ENCODE data around the gene ZCCHC14.
"Not testable (repeated sequence)": the region's sequence is repeated elsewhere in the genome, so short reads cannot be mapped to it uniquely, and the experiment has no call there.

The ZCCHC14 gene

DNA sequence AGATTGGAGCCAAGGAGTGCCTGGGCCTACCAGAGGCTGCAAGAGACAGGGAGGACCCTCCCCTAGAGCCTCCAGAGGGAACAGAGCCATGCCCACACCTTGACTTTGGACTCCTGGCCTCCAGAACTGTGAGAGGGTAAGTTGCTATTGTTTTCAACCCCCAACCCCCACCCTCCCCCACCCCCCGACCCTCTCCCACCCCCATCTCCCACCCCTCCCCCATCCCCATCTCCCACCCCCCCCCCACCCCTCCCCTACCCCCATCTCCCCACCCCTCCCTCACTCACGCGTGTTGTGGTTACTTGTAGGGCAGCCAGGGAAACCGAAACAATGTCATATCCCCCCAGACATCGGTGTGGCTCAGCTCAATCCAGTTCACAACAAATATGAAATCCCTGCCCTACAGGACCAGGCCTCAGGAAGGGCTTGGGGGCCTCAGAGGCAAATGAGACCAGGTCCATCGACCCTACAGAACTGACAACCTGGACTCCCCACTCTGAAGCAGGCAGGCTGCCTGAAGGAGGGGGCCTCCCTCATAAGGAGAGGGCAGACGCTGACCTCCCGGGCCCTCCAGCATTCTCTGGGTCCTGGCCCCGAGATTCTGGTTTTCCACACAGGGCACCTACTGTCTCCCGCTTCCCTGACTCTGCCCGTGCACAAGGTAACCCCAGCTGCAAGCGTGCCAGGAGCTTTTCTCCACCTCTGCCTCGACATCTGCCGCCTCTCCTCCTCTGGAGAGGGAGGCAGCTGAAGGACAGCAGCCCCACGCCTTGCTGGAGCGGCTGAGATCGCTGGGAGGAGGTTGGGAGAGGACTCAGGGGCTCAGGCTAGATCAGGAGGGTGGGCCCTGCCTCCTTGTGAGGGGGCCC, 3.0 kb upstream of the ZCCHC14 start:
- no peak for DNase-seq

- no peak for DNase-seq
Measured at GRCh38 chr16:87493608-87494280, 920 bp upstream of the ZCCHC14 start.

- DNase-seq: no peak
Measured at GRCh38 chr16:87492291-87492630, 563 bp downstream of the ZCCHC14 start.

- no peak for DNase-seq
Measured at GRCh38 chr16:87491522-87492290, 1.1 kb downstream of the ZCCHC14 start.

DNA sequence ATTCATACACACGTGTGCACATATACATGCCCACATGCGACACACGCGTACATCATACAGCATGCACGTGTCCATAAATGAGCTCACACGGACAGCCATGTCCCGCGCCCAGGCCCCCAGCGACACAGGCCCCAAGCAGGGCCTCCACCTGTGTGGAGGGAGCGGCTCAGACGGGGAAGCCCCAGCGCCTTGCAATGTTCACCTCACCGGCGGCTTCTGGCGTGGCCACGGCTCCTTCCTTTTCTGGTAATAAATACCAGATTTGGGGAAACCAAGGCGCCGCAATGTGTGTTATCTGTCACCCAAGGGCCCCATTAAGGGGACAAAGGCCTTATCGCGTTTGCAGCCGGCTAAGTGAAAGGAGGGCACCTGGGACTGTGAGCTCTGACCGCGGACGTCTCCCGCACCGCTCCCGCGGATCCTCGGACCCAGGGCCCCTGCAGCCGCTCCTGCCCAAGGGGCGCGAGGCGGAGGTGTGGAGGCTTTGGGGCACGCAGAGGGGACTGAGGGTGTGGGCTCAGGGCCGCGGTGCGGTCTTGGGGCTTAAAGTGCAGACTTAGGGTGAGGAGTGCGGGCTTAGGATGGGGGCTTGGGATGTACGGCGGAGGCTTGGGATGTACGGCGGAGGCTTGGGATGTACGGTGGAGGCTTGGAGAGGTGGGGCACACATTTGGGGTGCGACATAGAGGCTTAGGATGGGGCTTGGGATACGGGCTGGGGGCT, 1.9 kb downstream of the ZCCHC14 start:
- DNase-seq: not testable (repeated sequence)

DNA sequence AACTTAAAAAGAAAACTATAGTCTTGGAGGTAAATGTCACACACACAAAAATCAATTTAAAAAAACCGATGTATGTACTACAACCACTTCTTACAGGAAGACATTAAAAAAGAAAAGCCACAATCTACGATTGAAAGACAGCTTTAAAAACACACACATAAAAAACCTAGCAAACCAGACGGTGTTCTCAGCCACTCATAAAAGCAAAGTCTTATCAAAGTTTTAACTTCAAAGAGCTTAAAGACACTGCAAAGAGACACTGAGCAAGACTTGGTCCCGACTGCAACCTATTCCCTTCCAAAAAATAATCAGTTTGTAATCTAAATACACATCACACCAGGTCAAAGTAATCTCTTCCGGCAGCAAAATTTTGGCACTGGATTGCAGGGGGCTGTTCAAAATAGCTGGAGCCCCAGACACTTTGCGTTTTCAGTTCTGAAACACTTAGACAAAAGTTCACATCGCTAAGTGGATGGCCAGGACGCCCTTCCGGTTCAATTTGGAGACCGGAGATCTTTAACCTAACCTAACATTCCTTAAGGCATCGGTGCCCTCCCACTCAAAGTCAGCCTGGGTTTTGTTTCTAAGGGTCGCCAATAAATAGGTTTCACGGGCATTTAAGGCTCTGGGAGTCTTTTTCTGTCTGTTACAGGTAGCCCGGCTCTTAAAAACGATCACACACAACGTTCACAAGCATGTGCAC, 2.6 kb downstream of the ZCCHC14 start:
- no peak for DNase-seq

DNA sequence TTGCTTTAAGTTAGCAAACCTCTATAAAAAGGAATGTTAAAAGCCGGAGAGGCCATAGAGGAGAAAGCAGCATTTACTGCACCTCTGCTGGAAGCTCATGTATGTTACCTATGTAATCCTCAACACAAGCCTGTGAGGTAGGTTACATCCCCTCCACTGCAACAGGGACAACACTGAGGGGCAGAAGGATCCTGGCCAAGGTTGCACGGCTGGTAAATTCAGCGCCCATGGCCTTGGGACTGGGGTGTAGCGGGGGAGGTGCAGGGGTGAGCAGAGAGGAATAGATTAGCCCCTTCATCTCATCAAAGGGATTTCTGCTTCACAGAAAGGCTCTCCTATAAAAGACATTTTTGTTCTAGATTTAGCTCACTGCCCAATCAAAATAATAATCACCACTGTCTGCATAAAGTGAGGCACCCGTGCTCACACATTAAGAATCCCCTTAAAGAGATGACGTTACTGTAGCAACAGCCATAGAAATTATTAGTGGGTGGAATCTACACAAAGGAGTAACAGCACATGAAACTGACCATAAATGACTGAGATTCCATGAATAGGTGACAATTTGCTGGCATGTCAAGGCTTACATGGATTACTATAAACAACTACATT, 3.3 kb downstream of the ZCCHC14 start:
- DNase-seq: no peak

DNA sequence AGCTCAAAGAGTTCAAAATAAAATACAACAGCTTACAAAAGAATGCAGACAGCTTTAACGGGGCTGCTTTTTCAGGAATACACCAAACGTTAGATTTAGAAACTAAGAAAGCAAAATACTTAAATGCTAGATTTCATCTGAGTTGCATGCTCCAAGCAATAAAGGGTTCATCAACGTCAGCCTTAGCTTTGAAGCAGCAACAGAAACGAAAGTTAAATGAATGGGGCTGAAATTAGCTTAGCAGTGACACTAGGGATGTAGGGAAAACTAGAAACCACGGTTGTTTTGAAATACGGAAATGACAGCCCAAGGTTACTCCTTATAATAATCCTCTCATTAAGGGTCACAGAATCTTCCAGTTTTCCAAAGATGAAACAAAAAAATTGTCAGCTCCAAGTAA, 3.9 kb downstream of the ZCCHC14 start:
- DNase-seq: not testable (repeated sequence)

GRCh38 chr16:87487361-87487924, 5.4 kb downstream of the ZCCHC14 start:
- no peak for DNase-seq

GRCh38 chr16:87486713-87487247, 6.0 kb downstream of the ZCCHC14 start:
- no peak for DNase-seq

DNA sequence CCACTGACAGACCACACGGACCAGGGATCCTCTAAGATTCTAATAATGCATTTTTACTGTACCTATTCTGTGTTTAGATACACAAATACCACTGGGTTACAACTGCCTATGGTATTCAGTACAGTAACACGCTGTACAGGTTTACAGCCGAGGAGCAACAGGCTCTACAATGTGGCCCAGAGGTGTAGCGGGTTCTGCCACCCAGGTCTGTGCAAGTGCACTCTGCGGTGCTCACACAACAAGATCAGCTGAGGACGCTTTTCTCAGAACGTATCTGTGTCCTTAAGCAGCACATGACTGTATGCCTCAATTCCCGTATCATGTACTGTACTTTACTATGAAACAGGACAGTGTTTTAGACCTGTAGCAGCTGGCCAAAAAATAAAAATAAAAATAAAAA, 6.5 kb downstream of the ZCCHC14 start:
- DNase-seq: no peak

DNA sequence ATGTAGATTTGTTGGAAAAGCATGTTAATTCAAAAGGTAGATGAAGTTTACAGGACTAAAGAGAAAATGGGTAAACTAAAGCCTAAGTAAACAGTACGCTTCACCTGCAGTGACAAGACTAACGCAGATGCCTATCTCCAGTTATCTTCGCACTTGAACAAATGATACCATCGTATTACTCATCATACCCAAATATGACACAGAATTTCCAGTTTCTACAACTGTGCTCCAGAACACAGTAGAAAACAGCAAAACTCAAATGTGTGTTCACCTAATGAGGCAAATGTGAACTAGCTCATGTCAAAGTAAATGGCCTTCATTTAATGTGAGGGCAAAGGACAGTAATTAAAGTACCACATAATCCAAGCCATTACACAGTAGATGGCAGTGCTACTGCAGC, 7.0 kb downstream of the ZCCHC14 start:
- not testable (repeated sequence) for DNase-seq

- no peak for DNase-seq
Measured at GRCh38 chr16:87484487-87485331, 8.1 kb downstream of the ZCCHC14 start.

DNA sequence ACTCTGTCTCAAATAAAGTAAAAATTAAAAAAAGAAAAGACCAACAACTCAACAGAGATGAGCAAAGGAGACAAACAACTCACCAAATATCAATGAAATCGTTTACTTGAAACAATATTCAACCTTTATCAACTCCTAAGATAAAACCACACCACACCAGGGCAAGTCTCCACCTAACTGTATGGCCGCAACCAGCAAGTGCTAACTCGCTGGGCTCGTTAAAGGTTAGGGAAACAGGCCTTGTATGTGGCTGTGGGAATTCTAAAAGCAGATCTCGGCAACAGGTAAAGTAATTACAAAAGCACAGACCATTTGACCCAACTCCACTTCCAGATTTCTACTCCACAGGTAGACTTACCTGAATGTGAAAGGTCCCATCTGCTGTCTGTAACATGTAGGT, 9.3 kb downstream of the ZCCHC14 start:
- no peak for DNase-seq

GRCh38 chr16:87482670-87483069, 10.2 kb downstream of the ZCCHC14 start:
- not testable (repeated sequence) for DNase-seq

GRCh38 chr16:87482266-87482665, 10.6 kb downstream of the ZCCHC14 start:
- no peak for DNase-seq

GRCh38 chr16:87481711-87482110, 11.1 kb downstream of the ZCCHC14 start:
- not testable (repeated sequence) for DNase-seq

GRCh38 chr16:87477209-87477981, 15.4 kb downstream of the ZCCHC14 start:
- not testable (repeated sequence) for DNase-seq

DNA sequence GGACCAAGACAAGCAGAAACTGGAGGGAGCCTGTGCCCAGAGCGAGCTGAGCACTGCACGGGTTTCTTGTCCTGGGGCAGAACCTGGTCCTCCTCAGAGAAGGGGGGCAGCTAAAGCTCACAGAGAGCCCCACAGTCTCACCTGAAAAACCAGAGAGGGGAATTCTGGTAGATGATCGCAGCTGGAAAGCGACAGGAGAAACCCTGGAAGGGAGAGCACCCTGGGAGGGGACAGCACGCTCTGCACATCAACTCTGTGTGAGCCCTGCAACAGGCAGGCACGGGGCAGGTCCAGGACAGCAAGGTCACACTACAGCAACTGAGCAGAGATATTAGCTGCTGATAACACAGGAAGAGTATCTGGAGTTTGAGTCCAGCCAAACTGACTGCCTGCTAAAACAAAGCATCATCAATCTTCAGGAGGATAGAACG, 18.2 kb downstream of the ZCCHC14 start:
- no peak for DNase-seq

All from DMS 273 treated with DMSO at 0.1 percent for 48 hours (cell line).